HL-60/S4 (cell line): Measurements from ENCODE around the gene PIGP.
"Not testable (repeated sequence)": the region's sequence is repeated elsewhere in the genome, so short reads cannot be mapped to it uniquely, and the experiment has no call there.

ENCODE experiments used
- in situ Hi-C: fragments of 300-500 bp; cut with MboI; formaldehyde crosslinking; loops from 2 replicates; pipeline ENCODE4 v1.14.3; 2022; ENCODE audit warnings: low sequenced_read_pairs

PIGP gene

DNA sequence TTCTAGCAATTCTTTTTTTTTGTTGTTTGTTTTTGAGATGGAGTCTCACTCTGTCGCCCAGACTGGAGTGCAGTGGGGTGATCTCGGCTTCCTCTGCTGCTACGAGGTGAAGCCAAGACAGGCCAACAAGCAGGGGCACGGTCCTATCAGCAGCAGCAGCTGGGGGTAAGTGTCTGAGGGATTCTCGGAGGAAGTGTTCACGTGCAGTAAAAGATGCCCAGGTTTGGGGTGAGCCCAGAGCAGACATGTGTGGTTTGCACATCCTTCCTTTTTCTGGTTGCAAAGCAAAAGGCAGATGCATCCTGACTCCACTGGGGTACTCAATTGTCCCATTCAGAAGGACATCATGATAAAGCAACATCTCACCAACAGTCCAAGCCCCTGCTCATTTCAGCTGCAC lies 27.7 kb downstream of the PIGP start:
- in situ Hi-C loops, result no loop called here

GRCh38 chr21:37044643-37045042 lies 28.2 kb downstream of the PIGP start:
- in situ Hi-C loops, result no loop called here

- in situ Hi-C loops, result no loop called here
Measured at GRCh38 chr21:37043818-37044217, 29.1 kb downstream of the PIGP start.

GRCh38 chr21:37041706-37042271 lies 31.1 kb downstream of the PIGP start:
- in situ Hi-C loops, result no loop called here

DNA sequence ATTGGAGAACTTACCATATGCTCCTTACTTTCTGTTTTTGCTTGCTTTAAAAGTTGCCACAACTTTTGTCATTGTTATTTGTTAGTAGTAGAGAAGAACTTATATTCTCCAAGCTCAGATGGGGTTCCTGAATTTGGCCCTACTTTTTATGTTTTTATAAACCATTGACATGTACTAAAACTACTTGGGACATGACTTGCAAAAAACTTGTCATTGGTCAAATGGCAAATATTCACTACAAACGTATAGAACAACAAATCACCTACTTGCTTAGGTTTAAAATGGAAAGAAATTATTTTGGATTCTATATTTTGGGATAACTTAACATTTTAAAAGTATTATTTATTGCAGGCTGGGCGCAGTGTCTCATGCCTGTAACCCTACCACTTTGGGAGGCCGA lies 32.7 kb downstream of the PIGP start:
- in situ Hi-C loops, result no loop called here

- in situ Hi-C loops, result no loop called here
Measured at GRCh38 chr21:37039411-37040075, 33.3 kb downstream of the PIGP start.

GRCh38 chr21:37036177-37036576 lies 36.7 kb downstream of the PIGP start:
- in situ Hi-C loops, result no loop called here

DNA sequence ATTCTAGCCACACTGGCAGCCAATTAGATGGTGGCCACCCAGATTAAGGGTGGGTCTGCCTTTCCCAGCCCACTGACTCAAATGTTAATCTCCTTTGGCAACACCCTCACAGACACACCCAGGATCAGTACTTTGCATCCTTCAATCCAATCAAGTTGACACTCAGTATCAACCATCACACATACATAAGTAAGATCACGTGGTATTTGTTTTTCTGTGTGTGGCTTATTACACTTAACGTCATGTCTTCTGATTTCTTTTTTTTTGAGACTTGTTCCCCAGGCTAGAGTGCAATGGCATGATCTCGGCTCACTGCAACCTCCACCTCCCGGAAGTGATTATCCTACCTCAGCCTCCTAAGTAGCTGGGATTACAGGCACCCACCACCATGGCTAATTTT lies 38.5 kb downstream of the PIGP start:
- in situ Hi-C loops, result not testable (repeated sequence)

DNA sequence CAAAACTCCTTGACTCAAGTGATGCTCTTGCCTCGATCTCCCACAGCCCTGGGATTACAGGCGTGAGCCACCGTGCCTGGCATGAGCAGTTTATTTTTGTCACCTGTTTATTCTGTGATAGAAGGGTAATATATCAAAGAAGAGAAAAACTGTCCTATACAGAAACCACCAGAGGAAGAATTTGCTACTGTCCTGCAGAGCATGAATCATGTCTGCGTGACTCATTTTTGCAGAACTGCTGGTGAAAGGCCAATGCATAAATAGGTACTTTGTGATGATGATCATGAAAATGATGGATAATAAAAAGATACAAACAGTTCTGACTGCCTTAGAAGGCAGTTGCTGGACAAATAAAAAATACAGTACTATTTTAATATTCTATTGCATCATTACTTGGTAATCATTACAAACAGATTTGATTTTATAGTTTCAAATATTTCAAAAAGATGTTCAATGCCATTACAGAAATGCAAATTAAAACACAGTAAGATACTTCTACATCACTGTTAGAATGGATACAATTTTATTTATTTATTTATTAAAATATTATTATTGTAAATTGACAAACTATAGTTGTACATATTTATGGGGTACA lies 39.9 kb downstream of the PIGP start:
- in situ Hi-C loops, result no loop called here

DNA sequence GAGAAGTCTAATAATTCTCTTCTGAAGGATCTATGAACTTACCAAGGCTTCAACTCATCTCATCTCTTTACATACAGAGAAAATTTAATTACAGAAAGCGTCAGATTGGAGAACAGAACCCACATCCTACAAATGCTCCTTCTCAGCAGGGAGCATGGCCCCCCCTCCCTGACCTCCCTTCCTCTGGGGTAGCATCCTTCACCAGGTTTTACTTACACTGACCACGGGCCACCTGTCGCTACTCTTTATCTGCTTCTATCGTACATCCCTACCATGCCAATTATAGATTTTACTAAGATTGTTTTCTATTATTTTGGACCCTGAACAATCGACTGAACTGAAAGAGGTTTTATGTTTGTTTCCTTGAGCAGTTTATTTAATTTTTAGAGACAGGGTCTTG lies 40.6 kb downstream of the PIGP start:
- in situ Hi-C loops, result no loop called here

DNA sequence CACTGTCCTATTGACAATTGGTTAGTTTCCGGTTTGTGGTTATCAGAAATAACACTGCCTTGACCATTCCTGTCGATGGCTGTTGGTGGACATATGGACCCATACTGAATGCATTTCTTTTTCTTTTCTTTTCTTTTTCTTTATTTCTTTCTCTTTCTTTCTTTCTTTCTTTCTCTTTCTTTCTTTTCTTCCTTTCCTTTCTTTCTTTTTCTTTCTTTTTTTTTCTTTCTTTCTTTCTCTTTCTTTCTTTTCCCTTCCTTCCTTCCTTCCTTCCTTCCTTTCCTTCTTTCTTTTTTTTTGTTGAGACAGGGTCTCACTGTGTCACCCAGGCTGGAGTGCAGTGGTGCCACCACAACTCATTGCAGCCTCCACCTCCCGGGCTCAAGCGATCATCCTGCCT lies 42.0 kb downstream of the PIGP start:
- in situ Hi-C loops, result no loop called here

DNA sequence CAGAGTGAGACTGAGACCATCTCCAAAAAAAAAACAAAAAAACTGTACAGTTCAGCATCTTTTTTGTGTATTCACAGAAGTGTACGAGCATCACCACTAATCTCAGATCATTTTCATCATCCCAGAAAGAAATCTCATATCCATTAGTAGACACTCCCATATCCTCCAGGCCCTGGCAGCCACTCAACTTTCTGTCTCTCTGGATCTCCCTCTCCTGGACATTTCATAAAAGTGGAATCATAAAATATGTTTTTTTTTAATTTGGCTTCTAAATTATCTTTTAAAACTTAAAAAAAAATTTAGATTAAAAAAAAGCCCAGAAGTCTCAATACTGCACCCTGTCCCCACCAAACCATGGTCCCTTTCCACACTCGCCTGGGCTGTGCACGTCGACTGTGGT lies 44.3 kb downstream of the PIGP start:
- in situ Hi-C loops, result no loop called here

DNA sequence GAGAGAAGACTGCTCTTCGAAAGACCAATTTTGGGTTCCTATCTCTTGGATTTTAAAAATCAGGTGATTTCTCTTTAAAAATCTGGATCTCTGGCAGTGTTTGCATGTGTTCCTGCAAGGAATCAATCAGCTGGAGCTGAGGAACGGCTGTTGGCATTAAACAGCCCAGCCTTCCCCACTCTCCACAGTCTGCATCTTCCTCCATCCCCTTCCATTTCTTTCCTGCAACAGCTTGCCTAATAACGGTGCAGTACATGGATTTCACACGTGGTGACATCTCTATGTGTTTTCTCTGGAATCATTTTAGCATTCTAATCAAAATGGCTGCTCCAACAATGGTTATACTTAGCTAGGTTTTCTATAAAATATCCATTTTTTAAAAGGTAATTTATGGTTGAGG lies 46.4 kb downstream of the PIGP start:
- in situ Hi-C loops, result no loop called here

DNA sequence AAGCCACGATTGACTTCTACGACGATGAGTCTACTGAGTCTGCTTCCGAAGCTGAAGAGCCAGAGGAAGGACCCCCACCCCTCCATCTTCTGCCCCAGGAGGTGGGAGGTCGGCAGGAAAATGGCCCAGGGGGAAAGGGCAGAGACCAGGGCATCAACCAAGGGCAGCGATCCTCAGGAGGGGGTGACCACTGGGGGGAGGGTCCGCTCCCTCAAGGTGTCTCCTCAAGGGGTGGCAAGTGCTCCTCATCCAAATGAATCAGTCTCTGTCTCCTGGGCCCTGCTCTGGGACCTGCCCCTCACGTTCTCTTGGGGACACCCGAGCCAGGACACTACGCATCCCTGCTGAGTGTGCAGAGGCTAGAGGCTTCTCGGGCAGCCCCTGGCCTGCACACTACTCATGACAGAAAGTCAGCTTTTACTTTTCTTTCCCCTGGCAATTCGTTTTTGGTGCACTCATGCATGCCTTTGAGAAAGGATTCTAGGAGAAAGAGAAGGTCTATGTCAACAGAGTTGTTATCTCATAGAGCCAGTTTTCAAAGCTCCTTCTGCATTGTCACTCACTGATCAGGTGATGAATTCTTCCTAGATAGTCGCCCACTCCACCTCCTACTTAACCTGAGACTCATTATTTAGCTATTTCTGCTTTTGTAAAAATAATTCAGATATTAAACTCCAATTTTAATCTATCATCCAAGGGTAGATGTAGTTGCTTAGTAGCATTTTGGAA lies 54.8 kb downstream of the PIGP start:
- in situ Hi-C loops, result no loop called here
